ENCODE results near the gene GPAM.

- no peak for TF ChIP-seq CTCF (IDR thresholded peaks at IDR 0.05)
- no peak for TF ChIP-seq POLR2A (IDR thresholded peaks at IDR 0.05)
Measured at GRCh38 chr10:112159469-112159868, 24.1 kb downstream of the GPAM start.

Measured in right lobe of liver (tissue), 4 donors.